NCI-H2081 (cell line): ENCODE measurements around the gene TRPV4.
A peak's percentile ranks its signal among the peaks of the same experiment; 100 is the strongest.

Experiments used
- DNase-seq, 2 experiments: peaks; one replicate each; lab custom pipeline; 2025; lab: John Stamatoyannopoulos, UW

Gene TRPV4

DNA sequence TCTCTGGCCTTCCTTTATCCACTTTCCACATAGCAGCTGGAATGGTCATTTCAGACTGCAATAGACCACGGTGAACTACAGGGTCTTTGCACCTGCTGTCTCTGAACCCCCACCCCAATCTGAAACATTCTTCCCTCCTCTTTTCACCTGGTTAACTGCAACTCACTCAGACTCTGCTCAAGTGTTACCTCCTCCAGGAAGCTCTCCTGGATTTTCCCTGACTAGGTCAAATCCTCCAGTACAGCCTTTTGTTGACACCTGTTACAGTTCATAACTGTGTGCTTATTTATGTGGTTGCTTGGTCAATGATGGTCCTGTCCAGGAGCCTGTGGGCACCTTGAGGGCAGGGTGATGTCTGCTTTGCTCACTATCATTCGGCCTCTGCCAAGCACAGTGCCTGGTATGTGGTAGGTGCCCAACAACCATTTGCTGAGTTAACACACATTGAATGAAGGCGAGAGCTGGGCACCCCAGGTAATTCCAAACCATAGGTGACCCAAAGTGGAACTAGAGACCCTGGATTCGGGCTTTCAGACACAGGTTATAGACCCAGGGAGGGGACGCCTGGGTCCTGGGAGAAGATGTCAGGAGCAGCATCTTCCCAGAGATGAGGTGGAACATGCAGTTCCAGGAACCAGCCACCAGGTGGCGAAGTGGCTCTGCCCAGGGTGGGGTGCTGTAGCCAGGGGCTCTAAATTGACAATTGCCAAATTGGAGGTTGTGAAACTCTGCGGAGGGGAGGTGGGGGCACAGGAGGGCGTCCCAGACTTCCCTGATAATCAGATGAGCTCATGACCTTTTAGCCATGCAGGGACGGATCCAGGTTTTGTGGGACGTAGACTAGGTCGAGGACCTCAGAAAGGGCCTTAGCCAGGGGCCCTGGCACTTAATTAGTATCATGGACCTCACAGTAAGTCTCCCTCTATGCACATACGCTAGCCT lies 28.1 kb downstream of the TRPV4 start:
- peak; percentile 35 to 45 for DNase-seq

- no peak for DNase-seq
Measured at GRCh38 chr12:109803678-109804077, 29.5 kb downstream of the TRPV4 start.

- no peak for DNase-seq
Measured at GRCh38 chr12:109802828-109803227, 30.4 kb downstream of the TRPV4 start.

- no peak for DNase-seq
Measured at GRCh38 chr12:109800536-109800935, 32.7 kb downstream of the TRPV4 start.

DNA sequence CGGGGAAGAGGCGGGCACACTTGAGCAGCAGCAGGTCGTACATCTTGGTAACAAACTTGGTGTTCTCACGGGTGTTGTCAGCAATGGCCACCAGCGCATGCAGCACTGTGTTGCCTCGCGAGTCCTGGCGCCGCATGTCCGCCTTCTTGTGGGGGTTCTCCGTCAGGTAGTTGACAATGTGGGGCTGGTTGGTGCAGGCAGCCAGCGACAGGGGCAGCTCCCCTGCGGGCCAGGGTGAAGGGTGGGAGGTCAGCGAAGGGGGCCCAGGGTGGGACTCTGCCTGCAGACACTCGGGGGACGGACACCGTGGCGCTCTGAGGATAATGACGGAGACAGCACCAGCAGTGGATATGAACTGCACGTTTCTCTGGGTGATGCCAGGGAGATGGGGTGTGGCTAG lies 34.5 kb downstream of the TRPV4 start:
- no peak for DNase-seq

GRCh38 chr12:109797905-109798669 lies 35.1 kb downstream of the TRPV4 start:
- DNase-seq: no peak

GRCh38 chr12:109796057-109796456 lies 37.1 kb downstream of the TRPV4 start:
- no peak for DNase-seq

GRCh38 chr12:109795023-109795422 lies 38.2 kb downstream of the TRPV4 start:
- DNase-seq: no peak

DNA sequence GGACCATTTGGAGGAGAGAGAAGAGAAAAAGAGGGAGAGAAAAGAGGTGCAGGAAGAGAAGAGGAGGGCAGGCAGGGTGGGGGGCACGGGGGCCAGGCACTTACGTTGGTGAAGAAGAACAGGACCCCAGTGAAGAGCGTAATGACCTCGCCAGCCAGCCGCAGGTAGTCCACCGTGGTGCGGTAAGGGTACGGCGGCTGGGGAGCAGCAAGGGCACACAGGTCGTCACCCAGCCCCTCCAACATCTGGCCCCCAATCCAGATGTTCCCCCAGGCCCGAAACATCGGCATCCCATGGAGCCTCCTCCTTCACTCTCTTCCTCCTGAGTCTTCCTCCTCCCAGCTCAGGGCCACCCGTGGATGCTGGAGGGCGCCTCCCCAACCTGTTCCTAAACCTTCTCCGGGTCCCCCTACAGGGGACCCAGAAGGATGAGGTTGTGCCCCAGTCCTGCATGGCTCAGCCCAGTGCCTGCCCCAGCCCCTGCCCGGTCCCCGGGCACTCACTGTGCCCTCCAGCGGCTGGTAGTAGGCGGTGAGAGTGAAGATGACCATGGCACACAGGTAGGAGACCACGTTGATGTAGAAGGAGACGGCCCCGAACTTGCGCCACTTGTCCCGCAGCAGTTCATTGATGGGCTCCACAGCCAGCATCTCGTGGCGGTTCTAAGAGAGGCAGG lies 39.2 kb downstream of the TRPV4 start:
- no peak for DNase-seq

DNA sequence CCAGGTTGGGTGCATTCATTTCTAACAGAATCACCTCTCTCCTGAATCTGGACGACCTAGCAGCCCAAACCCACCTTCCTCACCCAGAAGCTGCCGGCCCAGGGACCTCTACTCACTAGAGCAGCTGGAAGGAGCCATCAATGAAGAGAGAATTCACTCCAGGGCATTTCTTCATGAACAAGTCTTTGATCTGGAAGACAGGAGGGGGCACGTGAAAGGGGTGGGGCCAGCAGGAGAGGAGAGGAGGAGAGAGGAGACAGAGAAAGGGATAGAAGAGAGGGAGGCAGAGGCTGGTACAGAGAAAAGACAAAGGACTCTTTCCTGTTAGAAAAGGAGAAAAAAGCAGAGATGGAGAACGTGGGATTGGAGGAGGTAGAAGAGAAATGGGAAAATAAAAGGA lies 39.8 kb downstream of the TRPV4 start:
- no peak for DNase-seq

GRCh38 chr12:109792992-109793391 lies 40.2 kb downstream of the TRPV4 start:
- DNase-seq: no peak

DNA sequence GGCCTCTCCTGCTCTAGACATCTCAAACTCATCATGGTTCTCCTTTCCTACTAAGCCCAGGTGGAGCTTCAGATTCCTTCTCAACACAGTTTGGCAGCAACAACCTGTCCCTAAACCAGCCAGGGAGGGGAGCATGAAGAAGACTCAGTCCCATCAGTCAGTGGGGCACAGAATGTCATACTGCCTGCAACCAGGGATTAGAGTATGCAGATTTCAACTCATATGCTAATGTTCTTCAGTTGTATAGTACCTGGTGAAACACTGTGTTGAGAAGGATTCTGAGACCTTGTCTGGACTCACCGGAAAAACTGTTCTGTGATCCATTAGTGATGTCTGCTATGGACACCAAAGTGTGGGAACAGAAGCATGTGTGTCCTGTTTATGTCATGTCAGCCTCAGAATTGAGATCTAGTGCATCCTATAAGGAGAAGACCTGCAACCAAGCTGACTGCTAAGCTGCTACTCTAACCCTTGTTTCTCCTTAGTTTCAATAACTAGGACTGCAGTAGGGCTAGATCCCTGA lies 43.6 kb downstream of the TRPV4 start:
- DNase-seq: no peak

DNA sequence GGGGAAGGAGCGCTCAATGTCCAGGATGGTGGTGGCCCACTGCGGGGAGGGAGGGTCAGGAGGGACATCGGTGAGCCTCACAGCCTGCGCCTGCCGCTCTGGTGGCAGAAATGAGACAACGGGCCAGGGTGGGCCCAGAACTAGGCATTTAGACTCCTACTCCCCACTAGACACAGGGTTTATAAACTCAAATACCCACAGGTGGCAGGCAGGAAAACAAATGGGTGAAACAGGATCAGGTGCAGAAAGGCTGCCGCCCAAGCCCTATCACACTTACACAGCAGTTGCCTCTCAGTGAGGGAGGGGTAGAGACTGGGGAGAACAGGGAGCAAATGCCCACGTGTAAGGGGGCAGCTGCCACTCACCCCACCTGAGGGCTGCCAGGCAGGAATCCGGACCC lies 46.4 kb downstream of the TRPV4 start:
- DNase-seq: no peak

GRCh38 chr12:109785854-109786253 lies 47.3 kb downstream of the TRPV4 start:
- DNase-seq: no peak

DNA sequence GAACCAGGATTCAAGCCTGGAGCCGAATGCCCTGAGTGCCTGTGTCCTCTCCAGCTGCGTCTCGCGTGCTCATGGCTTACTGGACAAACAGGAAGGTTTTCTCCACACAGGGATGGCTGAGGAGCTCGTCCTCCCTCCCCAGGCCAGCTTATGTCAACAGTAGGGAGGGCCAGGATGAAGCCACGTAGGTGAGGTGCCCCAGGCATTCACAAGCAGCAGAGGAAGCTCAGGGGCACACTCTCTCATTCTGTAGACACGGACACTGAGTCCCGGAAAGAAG lies 49.3 kb downstream of the TRPV4 start:
- DNase-seq: no peak

DNA sequence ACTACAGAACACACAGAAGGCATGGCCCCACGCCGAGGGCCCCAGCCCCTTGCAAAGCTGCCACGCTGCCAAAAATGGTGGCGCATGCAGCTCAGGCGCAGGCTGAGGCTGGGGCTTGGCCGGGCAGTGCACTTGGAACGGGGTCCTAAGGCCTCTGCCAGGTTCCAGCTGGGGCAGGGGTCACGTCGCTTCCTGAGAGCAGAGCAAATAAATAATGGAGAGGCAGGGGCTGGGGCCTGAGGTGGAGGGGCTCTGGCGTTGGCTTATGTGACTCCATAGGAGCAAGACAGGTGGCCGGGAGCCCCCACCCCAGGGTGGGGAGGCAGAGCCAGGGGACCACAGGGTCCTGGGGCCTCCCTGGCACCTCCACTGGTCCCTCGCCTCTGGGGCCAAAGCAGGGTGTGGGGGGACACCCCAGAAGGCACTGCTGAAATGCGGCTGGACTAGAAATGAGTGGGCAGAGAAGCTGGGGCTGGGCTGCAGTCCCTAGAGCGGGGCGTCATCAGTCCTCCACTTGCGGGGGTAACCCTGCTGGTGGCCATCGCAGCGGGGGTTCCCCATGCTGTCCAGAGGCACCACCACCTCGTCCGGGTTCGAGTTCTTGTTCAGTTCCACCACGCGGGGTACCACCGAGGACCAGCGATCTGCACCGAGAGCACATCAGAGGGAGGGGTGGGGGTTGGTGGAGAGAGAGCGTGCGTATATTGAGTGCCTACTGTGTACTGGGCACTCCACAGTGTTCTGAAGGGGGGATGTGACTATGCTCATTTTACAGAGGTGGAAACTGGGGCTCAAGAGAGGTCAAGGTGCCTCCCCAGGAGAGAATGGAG lies 49.8 kb downstream of the TRPV4 start:
- no peak for DNase-seq

- DNase-seq: no peak
Measured at GRCh38 chr12:109782326-109782703, 50.9 kb downstream of the TRPV4 start.

DNA sequence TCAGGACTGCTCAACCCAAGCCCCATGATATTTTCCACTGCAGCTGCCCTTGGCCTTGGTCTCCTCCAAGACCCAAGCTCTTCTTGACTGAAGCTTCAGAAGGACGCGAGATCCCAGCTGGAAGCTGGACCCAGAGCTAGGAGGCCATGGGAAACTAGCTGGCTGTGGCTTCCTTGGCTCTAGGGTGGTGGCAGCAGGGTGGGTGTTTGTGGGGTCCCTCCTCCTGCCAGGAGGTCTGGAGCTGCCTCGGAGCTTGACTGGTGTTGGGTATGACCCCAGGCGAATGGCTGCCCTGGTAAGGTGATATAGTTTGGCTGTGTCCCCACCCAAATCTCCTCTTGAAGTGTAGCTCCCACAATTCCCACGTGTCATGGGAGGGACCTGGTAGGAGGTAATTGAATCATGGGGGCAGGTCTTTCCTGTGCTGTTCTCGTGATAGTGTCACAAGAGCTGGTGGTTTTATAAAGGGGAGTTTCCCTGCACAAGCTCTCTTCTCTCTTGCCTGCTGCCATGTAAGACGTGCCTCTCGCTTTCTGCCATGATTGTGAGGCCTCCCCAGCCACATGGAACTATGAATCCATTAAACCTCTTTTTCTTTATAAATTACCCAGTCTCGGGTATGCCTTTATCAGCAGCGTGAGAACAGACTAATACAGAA lies 51.4 kb downstream of the TRPV4 start:
- no peak for DNase-seq

- DNase-seq: no peak
Measured at GRCh38 chr12:109779382-109779781, 53.8 kb downstream of the TRPV4 start.

GRCh38 chr12:109778684-109779083 lies 54.5 kb downstream of the TRPV4 start:
- no peak for DNase-seq

DNA sequence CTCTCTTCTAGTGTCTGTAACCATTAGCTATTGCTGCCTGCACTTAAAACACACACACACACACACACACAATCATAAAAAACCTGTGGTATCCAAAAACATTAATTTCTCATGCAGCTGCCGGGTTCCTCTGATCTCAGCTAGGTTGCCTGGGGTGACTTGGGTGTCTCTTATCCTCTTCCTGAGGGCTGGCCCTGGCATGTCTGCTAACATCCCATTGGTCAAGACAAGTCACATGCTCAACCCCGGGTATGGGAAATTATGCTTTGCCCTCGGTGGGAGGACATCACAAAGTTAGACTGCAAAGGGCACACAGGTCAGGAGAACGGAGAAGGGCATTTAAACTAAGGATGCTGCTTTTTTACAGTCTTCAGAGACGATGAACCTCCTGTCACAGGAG lies 55.7 kb downstream of the TRPV4 start:
- peak in 1 of 2 experiments; percentile 60 for DNase-seq
